Progenitor cell of endocrine pancreas (in vitro differentiated cells): ENCODE data around the gene EEF1AKMT2. TPM values are rescaled to one million over a fixed set of nuclear protein-coding genes. Genes with fewer than 3 reads are reported as not detected.

Experiments
- DNase-seq: peaks from one replicate; pipeline ENCODE4 v3.0.0; 2021; ENCODE audit warnings: low spot score; ENCODE audit not compliant: unreplicated experiment
- H3K27ac Mint-ChIP-seq: 2 replicates; pipeline ENCODE4 v1.8.0; 2021; ENCODE audit warnings: mild to moderate bottlenecking, moderate library complexity, mixed read lengths
- H3K27me3 Mint-ChIP-seq: 2 replicates; pipeline ENCODE4 v1.8.0; 2021; ENCODE audit warnings: mixed read lengths
- H3K36me3 Mint-ChIP-seq: 2 replicates; pipeline ENCODE4 v1.8.0; 2022; ENCODE audit warnings: mixed read lengths; ENCODE audit not compliant: insufficient read depth
- H3K4me1 Mint-ChIP-seq: 2 replicates; pipeline ENCODE4 v1.8.0; 2021; ENCODE audit warnings: low read depth, mixed read lengths
- H3K4me3 Mint-ChIP-seq: 2 replicates; pipeline ENCODE4 v1.8.0; 2021; ENCODE audit warnings: low read depth, mild to moderate bottlenecking, moderate library complexity, mixed read lengths
- H3K9me3 Mint-ChIP-seq: 2 replicates; pipeline ENCODE4 v1.8.0; 2021; ENCODE audit warnings: low read depth, mixed read lengths
- CTCF ChIP-seq: fragments of 200-600 bp; sonication (generic); IDR thresholded peaks from one replicate; pipeline ENCODE4 v1.5.0; 2021; ENCODE audit warnings: antibody characterized with exemption, mild to moderate bottlenecking; ENCODE audit not compliant: unreplicated experiment
- long read RNA-seq: library from polyadenylated mRNA; unstranded; transcript quantifications from one replicate; pipeline ENCODE4 v2.0.0, GENCODE V29; 2020
- total RNA-seq: library from RNA; stranded (reverse); gene quantifications from 2 replicates; pipeline ENCODE4 v1.2.1, GENCODE V29; 2021

EEF1AKMT2 gene
- 16.1 and 17.1 TPM in 2 replicates for total RNA-seq
- long read RNA-seq, transcript EEF1AKMT2-201 (7 exons, 1,462 nt) = major isoform, 11 of 28 reads
- long read RNA-seq, partial matches to known transcripts = 2 of 28 reads
- long read RNA-seq, other reads (novel, unspliced or antisense) = 10 of 28 reads

GRCh38 chr10:124791547-124792348 is at the start of gene EEF1AKMT2:
TSS of gene EEF1AKMT2 (minus strand) at chr10:124791887. CDS start at chr10:124791833, 54 bp downstream.
- peaks cover 3% of the 10 kb centered on the region for H3K36me3 Mint-ChIP-seq
- peaks cover 5% of the 10 kb centered on the region for H3K4me1 Mint-ChIP-seq
- H3K27me3 Mint-ChIP-seq = peaks cover 8% of the 10 kb centered on the region
- peak; percentile 46 for TF ChIP-seq CTCF
- no peaks in the 10 kb centered on the region for H3K9me3 Mint-ChIP-seq
- peak; percentile 75 for DNase-seq
- peak within 1 kb of the TSS; percentile 95 for H3K27ac Mint-ChIP-seq
- H3K4me3 Mint-ChIP-seq = peak within 1 kb of the TSS; percentile 94

GRCh38 chr10:124837687-124838086 is 46.0 kb upstream of the EEF1AKMT2 start:
- Mint-ChIP-seq H3K27me3 (no peaks in the 10 kb centered on the region), H3K4me3 (no peak overlapping the region), H3K4me1 (no peaks in the 10 kb centered on the region), H3K9me3 (no peaks in the 10 kb centered on the region), H3K36me3 (peaks cover 1% of the 10 kb centered on the region), H3K27ac (no peak overlapping the region)
- no peak for DNase-seq
- no peak for TF ChIP-seq CTCF

GRCh38 chr10:124831116-124831515 is 39.4 kb upstream of the EEF1AKMT2 start:
- Mint-ChIP-seq H3K4me1 (no peaks in the 10 kb centered on the region), H3K36me3 (peaks cover 23% of the 10 kb centered on the region), H3K27ac (no peak overlapping the region), H3K27me3 (no peaks in the 10 kb centered on the region), H3K9me3 (no peaks in the 10 kb centered on the region), H3K4me3 (no peak overlapping the region)
- TF ChIP-seq CTCF = no peak
- no peak for DNase-seq

GRCh38 chr10:124830445-124830844 is 38.8 kb upstream of the EEF1AKMT2 start:
- Mint-ChIP-seq H3K36me3 (peaks cover 24% of the 10 kb centered on the region), H3K27ac (no peak overlapping the region)

More at GRCh38 chr10:124830445-124830844, 38.8 kb upstream of the EEF1AKMT2 start:
- Mint-ChIP-seq H3K9me3 (no peaks in the 10 kb centered on the region), H3K4me1 (no peaks in the 10 kb centered on the region), H3K4me3 (no peak overlapping the region), H3K27me3 (no peaks in the 10 kb centered on the region)
- DNase-seq = no peak
- TF ChIP-seq CTCF = no peak
